ENCODE data around the gene ZNF550. TPM values are rescaled to one million over a fixed set of nuclear protein-coding genes. Genes with fewer than 3 reads are reported as not detected.
"Not testable (repeated sequence)": the region's sequence is repeated elsewhere in the genome, so short reads cannot be mapped to it uniquely, and the experiment has no call there.

Gene ZNF550
- total RNA-seq, 2 experiments from 2014 or later: 11.8 to 12.5 TPM

GRCh38 chr19:57512845-57513244 lies 46.8 kb downstream of the ZNF550 start:
- peaks cover 68% of the 10 kb centered on the region for H3K9me3 Mint-ChIP-seq
- H3K27ac Mint-ChIP-seq: no peak overlapping the region
- POLR2A ChIA-PET: no interaction called here
- no peaks in the 10 kb centered on the region for H3K27me3 Mint-ChIP-seq
- CTCF ChIA-PET: no interaction called here
- H3K4me1 Mint-ChIP-seq: no peaks in the 10 kb centered on the region
- peaks cover 61% of the 10 kb centered on the region for H3K36me3 Mint-ChIP-seq (ENCODE audit: low read depth)
- H3K4me3 Mint-ChIP-seq: no peak overlapping the region
- no peak for DNase-seq

DNA sequence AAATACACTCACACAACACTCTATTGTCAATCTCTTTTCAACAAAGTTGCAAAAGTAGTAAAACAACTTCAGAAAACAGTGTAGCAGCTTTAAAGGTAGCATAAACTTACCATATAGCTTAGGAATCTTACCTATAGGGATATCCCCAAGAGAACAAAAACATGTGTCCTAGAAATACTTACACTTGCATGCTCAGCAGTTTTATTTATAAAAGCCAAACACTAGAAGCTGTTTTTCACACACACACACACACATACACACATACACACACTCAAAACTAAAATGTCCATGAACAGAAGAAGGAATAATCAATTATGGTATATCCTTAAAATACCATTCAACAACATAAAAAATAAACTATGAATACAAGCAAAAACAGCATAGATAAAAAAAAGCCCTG lies 48.2 kb downstream of the ZNF550 start:
- DNase-seq: no peak
- ChIA-PET POLR2A (no interaction called here), CTCF (no interaction called here)
- Mint-ChIP-seq H3K4me1 (no peaks in the 10 kb centered on the region), H3K4me3 (no peak overlapping the region), H3K27me3 (no peaks in the 10 kb centered on the region), H3K9me3 (peaks cover 66% of the 10 kb centered on the region), H3K36me3 (ENCODE audit: low read depth) (peaks cover 71% of the 10 kb centered on the region), H3K27ac (no peak overlapping the region)

- Mint-ChIP-seq H3K27ac (no peak overlapping the region), H3K27me3 (no peaks in the 10 kb centered on the region), H3K4me3 (no peak overlapping the region), H3K36me3 (ENCODE audit: low read depth) (peaks cover 81% of the 10 kb centered on the region), H3K4me1 (peaks cover 2% of the 10 kb centered on the region), H3K9me3 (peaks cover 58% of the 10 kb centered on the region)
- no peak for DNase-seq
- ChIA-PET CTCF (no interaction called here), POLR2A (no interaction called here)
These were observed 53.5 kb downstream of the ZNF550 start for GRCh38 chr19:57506163-57506562.

GRCh38 chr19:57500400-57500799 lies 59.3 kb downstream of the ZNF550 start:
- not testable (repeated sequence) for H3K27me3 Mint-ChIP-seq
- peaks cover 55% of the 10 kb centered on the region for H3K9me3 Mint-ChIP-seq
- POLR2A ChIA-PET: interaction anchor here (0.9 to 1.0 kb wide), 3 partner anchors 181 to 502 kb away, joined by 3 to 5 read pairs (median 4); partner anchors contain the start of genes ZNF551, ZNF586 and ZNF606

DNA sequence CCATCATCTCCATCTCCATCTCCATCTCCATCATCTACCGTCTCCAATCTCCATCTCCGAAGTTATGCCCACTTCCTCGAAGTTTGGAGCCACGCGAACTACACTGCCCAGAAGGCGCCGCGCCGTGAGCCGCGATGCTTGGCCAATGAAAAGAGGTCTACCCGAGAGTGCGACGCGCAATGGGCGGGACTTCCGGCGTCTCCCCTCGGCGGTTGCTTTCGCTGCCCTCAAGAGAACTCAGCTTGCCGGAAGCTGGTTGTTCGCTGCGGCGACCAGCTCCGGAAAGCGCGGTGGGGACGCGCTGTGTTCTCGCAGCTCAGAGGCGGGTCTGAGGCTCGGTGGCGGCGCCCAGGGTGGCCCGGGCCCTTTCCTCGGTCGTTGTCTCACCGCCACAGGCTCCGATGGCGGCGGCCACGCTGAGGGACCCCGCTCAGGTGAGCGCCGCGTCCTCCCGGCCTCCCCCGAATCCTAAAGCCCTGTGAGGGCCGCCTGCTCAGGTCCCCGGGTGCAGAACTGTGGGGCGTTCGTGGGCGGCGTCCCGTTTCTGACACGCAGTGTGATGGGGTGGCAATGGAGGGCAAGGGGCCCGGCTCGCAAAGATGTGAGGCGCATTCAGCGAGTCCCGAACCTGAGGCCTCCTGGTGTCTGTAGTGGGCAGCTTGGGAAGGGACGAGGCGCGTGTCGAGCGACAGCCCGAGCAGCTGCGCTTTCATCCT lies 59.8 kb downstream of the ZNF550 start, which contains the start of gene ZNF773:
TSS of gene ZNF773 (plus strand) at position 259 of the 716 bp plus-strand sequence. CDS start at position 402, 143 bp downstream.
- ChIA-PET POLR2A (interaction anchor here (0.6 to 1.0 kb wide), 7 partner anchors 16 to 502 kb away, joined by 3 to 5 read pairs (median 3); partner anchors contain the start of genes ZNF416, ZNF550, ZNF551 and ZNF586), CTCF (interaction anchor here (1.0 kb wide), 1 partner anchor 15 kb away, joined by 3 read pairs; no protein-coding TSS in a partner anchor)
- Mint-ChIP-seq H3K4me1 (peaks cover 16% of the 10 kb centered on the region), H3K4me3 (peak within 1 kb of the TSS; percentile 79), H3K9me3 (peaks cover 55% of the 10 kb centered on the region), H3K27ac (peak within 1 kb of the TSS; percentile 70), H3K36me3 (ENCODE audit: low read depth) (peaks cover 61% of the 10 kb centered on the region)
- H3K27me3 Mint-ChIP-seq: not testable (repeated sequence)
- peak; percentile 97 for DNase-seq

More at GRCh38 chr19:57500400-57500799, 59.3 kb downstream of the ZNF550 start:
- Mint-ChIP-seq H3K27ac (peak overlapping the region; percentile 70), H3K4me3 (peak overlapping the region; percentile 79), H3K4me1 (peaks cover 16% of the 10 kb centered on the region), H3K36me3 (ENCODE audit: low read depth) (peaks cover 64% of the 10 kb centered on the region)
- CTCF ChIA-PET: interaction anchor here (1.0 kb wide), 1 partner anchor 15 kb away, joined by 3 read pairs; no protein-coding TSS in a partner anchor
- DNase-seq: not testable (repeated sequence)

DNA sequence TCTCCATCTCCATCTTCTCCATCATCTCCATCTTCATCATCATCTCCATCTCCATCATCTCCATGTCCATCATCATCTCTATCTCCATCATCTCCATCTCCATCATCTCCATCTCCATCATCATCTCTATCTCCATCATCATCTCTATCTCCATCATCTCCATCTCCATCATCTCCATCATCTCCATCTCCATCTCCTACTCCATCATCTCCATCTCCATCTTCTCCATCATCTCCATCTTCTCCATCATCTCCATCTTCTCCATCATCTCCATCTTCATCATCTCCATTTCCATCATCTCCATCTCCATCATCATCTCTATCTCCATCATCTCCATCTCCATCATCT lies 60.4 kb downstream of the ZNF550 start:
- CTCF ChIA-PET: interaction anchor here (1.0 kb wide), 1 partner anchor 14 kb away, joined by 3 read pairs; no protein-coding TSS in a partner anchor
- not testable (repeated sequence) for DNase-seq, H3K27me3 Mint-ChIP-seq
- H3K4me1 Mint-ChIP-seq: peaks cover 16% of the 10 kb centered on the region
- peaks cover 59% of the 10 kb centered on the region for H3K9me3 Mint-ChIP-seq
- peak overlapping the region; percentile 70 for H3K27ac Mint-ChIP-seq
- POLR2A ChIA-PET: interaction anchor here (0.6 to 1.0 kb wide), 7 partner anchors 16 to 503 kb away, joined by 3 to 5 read pairs (median 3); partner anchors contain the start of genes ZNF416, ZNF550, ZNF551 and ZNF586
- peak overlapping the region; percentile 79 for H3K4me3 Mint-ChIP-seq
- peaks cover 63% of the 10 kb centered on the region for H3K36me3 Mint-ChIP-seq (ENCODE audit: low read depth)

GRCh38 chr19:57488299-57488644 lies 71.4 kb downstream of the ZNF550 start:
- CTCF ChIA-PET, DNase-seq, H3K27me3 Mint-ChIP-seq, H3K27ac Mint-ChIP-seq: not testable (repeated sequence)
- Mint-ChIP-seq H3K4me1 (peaks cover 15% of the 10 kb centered on the region), H3K9me3 (peaks cover 56% of the 10 kb centered on the region), H3K4me3 (peak overlapping the region; percentile 60), H3K36me3 (ENCODE audit: low read depth) (peaks cover 50% of the 10 kb centered on the region)
- POLR2A ChIA-PET: interaction anchor here (2.4 kb wide), 1 partner anchor 11 kb away, joined by 6 read pairs; the partner anchor contains the start of gene ZNF772

DNA sequence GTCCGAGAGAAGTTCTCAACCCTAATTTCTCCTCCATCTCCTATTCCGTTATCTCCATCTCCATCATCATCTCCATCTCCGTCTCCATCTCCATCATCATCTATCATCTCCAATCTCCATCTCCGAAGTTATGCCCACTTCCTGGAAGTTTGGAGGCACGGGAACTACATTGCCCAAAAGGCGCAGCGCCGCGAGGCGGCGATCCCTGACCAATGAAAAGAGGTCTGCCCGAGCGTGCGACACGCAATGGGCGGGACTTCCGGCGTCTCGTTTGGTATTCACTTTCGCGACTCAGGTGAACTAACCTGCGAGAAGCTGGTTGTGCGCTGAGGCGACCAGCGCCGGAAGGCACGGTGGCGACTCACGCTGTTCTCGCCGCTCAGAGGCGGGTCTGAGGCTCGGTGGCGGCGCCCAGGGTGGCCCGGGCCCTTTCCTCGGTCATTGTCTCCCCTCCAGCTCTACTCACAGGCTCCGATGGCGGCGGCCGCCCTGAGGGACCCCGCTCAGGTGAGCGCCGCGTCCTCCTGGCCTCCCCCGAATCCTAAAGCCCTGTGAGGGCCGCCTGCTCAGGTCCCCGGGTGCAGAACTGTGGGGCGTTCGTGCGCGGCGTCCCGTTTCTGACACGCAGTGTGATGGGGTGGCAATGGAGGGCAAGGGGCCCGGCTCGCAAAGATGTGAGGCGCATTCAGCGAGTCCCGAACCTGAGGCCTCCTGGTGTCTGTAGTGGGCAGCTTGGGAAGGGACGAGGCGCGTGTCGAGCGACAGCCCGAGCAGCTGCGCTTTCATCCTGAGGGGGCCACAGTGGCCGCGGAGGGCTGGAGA lies 72.0 kb downstream of the ZNF550 start, which contains the start of gene ZNF419:
TSS of gene ZNF419 (plus strand) at position 274 of the 822 bp plus-strand sequence. CDS start at position 475, 201 bp downstream.
- peaks cover 15% of the 10 kb centered on the region for H3K4me1 Mint-ChIP-seq
- H3K36me3 Mint-ChIP-seq (ENCODE audit: low read depth): peaks cover 44% of the 10 kb centered on the region
- peaks cover 50% of the 10 kb centered on the region for H3K9me3 Mint-ChIP-seq
- H3K27ac Mint-ChIP-seq: peak within 1 kb of the TSS; percentile 44
- H3K4me3 Mint-ChIP-seq: peak within 1 kb of the TSS; percentile 60
- POLR2A ChIA-PET: interaction anchor here (0.7 to 2.4 kb wide), 3 partner anchors 11 to 194 kb away, joined by 3 to 6 read pairs (median 4); partner anchors contain the start of genes ZNF548, ZNF551 and ZNF772
- H3K27me3 Mint-ChIP-seq, CTCF ChIA-PET: not testable (repeated sequence)
- peak; percentile 93 for DNase-seq

Other genes with a start within 250 kb of the ZNF550 start
- 1 to 10 TPM; 7.7 to 8.2 TPM for gene ZNF543, start 239.4 kb downstream of the ZNF550 start, total RNA-seq
- 1 to 10 TPM; 7.9 to 9.1 TPM for gene ZNF304, start 208.6 kb downstream of the ZNF550 start, total RNA-seq
- 10 to 100 TPM; 10.5 to 10.9 TPM for gene TRAPPC2B, start 196.3 kb downstream of the ZNF550 start, total RNA-seq
- 1 to 10 TPM; 3.8 to 4.8 TPM for gene ZNF547, start 196.3 kb downstream of the ZNF550 start, total RNA-seq
- gene ZNF548, start 170.0 kb downstream of the ZNF550 start, total RNA-seq: 10 to 100 TPM; 26.9 to 32.6 TPM
- gene ZNF17, start 148.7 kb downstream of the ZNF550 start, total RNA-seq: 10 to 100 TPM in 1 of 2 experiments, 1 to 10 TPM in 1; 9.1 to 12.6 TPM
- 1 to 10 TPM; 7.8 to 9.5 TPM for gene ZNF749, start 124.5 kb downstream of the ZNF550 start, total RNA-seq
- under 1 TPM; 0.15 to 0.35 TPM for gene VN1R1, start 102.7 kb downstream of the ZNF550 start, total RNA-seq
- gene ZNF772, start 82.3 kb downstream of the ZNF550 start, total RNA-seq: 1 to 10 TPM; 7.2 to 8.8 TPM
- 10 to 100 TPM in 1 of 2 experiments, 1 to 10 TPM in 1; 9.8 to 12.0 TPM for gene ZNF419, start 72.1 kb downstream of the ZNF550 start, total RNA-seq
- gene ZNF773, start 59.9 kb downstream of the ZNF550 start, total RNA-seq: 10 to 100 TPM in 1 of 2 experiments, 1 to 10 TPM in 1; 8.6 to 11.4 TPM
- gene ZNF549, start 32.5 kb downstream of the ZNF550 start, total RNA-seq: 1 to 10 TPM; 5.7 to 6.0 TPM
- gene ZNF416, start 19.0 kb upstream of the ZNF550 start, total RNA-seq: 1 to 10 TPM; 5.4 to 6.7 TPM
- 1 to 10 TPM; 5.7 to 6.1 TPM for gene ZIK1, start 24.3 kb upstream of the ZNF550 start, total RNA-seq
- 1 to 10 TPM; 7.4 to 8.3 TPM for gene ZNF530, start 40.0 kb upstream of the ZNF550 start, total RNA-seq
- 10 to 100 TPM; 14.7 to 16.7 TPM for gene ZNF134, start 54.4 kb upstream of the ZNF550 start, total RNA-seq
- 10 to 100 TPM; 17.8 to 20.4 TPM for gene ZNF211, start 73.3 kb upstream of the ZNF550 start, total RNA-seq
- gene ZSCAN4, start 109.1 kb upstream of the ZNF550 start, total RNA-seq: not detected
- gene ZNF551, start 122.1 kb upstream of the ZNF550 start, total RNA-seq: 10 to 100 TPM in 1 of 2 experiments, 1 to 10 TPM in 1; 8.9 to 10.2 TPM
- under 1 TPM; 0.38 to 0.70 TPM for gene ZNF154, start 149.3 kb upstream of the ZNF550 start, total RNA-seq
- 10 to 100 TPM; 13.2 to 13.5 TPM for gene ZNF671, start 167.8 kb upstream of the ZNF550 start, total RNA-seq
- 10 to 100 TPM; 14.9 to 15.1 TPM for gene ZNF776, start 187.0 kb upstream of the ZNF550 start, total RNA-seq
- 10 to 100 TPM; 20.1 to 21.8 TPM for gene ZNF586, start 209.8 kb upstream of the ZNF550 start, total RNA-seq